Sigmoid colon (tissue), 4 donors: ENCODE results near the gene TBRG1.

Experiments
- CTCF ChIP-seq, 4 experiments: fragments of 450-650 bp in 3 of 4; fragments of 200-600 bp in 1 of 4; IDR thresholded peaks; one replicate each; pipeline ENCODE4 v1.5.1; 2016 to 2019; ENCODE audit warnings: antibody characterized with exemption in 4 of 4, mild to moderate bottlenecking in 3 of 4, moderate library complexity in 2 of 4
- EP300 ChIP-seq, 4 donors: sonication (generic); formaldehyde crosslinking; IDR thresholded peaks; one replicate each; pipeline ENCODE4 v1.6.1; 2017; ENCODE audit warnings: antibody characterized with exemption in 4 of 4
- POLR2A ChIP-seq, 2 donors: fragments of 450-650 bp; IDR thresholded peaks; one replicate each; pipeline ENCODE4 v1.6.1; 2016; ENCODE audit warnings: antibody characterized with exemption in 2 of 2, mild to moderate bottlenecking in 2 of 2, moderate library complexity in 2 of 2
- POLR2AphosphoS5 ChIP-seq, 4 donors: sonication (generic); formaldehyde crosslinking; IDR thresholded peaks; one replicate each; pipeline ENCODE4 v1.6.1; 2017; ENCODE audit warnings: antibody characterized with exemption in 4 of 4

DNA sequence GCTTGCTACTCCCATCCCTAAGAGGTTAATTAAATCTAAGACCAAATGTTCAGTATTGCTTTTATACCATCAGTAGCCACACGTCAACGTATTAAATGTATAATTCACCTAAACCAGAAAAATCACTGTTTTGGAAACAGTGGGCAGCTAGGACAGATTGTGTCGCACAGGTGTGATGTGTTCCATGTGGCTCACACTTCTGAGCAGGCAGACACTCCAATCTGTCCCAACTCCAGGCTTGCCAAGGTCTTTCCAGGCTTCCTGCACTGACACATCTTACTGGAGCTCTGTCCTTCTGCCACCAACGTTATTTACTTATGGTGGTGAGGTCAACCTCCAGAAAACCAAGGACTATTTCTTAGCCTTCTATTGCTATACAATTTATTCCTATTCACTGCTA is 39.4 kb downstream of the TBRG1 start:
- no peak for TF ChIP-seq POLR2A (IDR thresholded peaks at IDR 0.05)
- TF ChIP-seq EP300 (IDR thresholded peaks at IDR 0.05): no peak
- no peak for TF ChIP-seq CTCF (IDR thresholded peaks at IDR 0.05)
- TF ChIP-seq POLR2AphosphoS5 (IDR thresholded peaks at IDR 0.05): no peak
